Natural killer cell treated with Interleukin-12 subunit alpha and Interleukin-12 subunit beta and Interleukin-15 and Interleukin-18, amount 100 ng/mL, for 72 hours (primary cell): ENCODE data around the gene ANKRD44. TPM values are rescaled to one million over a fixed set of nuclear protein-coding genes. Genes with fewer than 3 reads are reported as not detected.

Source experiments
- ATAC-seq, 2 donors: fragments of 150-1000 bp; cut with Tn5 transposase in 1 of 2; sonication (Bioruptor Pico), chemical (Tn5 transposase) in 1 of 2; 2 replicates each; pipeline ENCODE4 v1.10.0; 2021
- DNase-seq: peaks from one replicate; pipeline ENCODE4 v3.0.0; 2022; ENCODE audit warnings: low spot score
- H3K27ac Mint-ChIP-seq, 2 donors: 1 replicate in 1 of 2; 2 replicates in 1 of 2; pipeline ENCODE4 v1.8.0; 2022; ENCODE audit warnings: mixed read lengths in 2 of 2, mild to moderate bottlenecking in 1 of 2, moderate library complexity in 1 of 2
- H3K27me3 Mint-ChIP-seq, 2 donors: 1 replicate in 1 of 2; 2 replicates in 1 of 2; pipeline ENCODE4 v1.8.0; 2022; ENCODE audit warnings: mixed read lengths in 2 of 2
- H3K36me3 Mint-ChIP-seq: one replicate; pipeline ENCODE4 v1.8.0; 2022; ENCODE audit warnings: mixed read lengths
- H3K4me1 Mint-ChIP-seq, 2 donors: 1 replicate in 1 of 2; 2 replicates in 1 of 2; pipeline ENCODE4 v1.8.0; 2022; ENCODE audit warnings: low read depth in 2 of 2, mixed read lengths in 2 of 2, mild to moderate bottlenecking in 1 of 2
- H3K4me3 Mint-ChIP-seq: one replicate; pipeline ENCODE4 v1.8.0; 2022; ENCODE audit warnings: mixed read lengths
- H3K9me3 Mint-ChIP-seq: 2 replicates; pipeline ENCODE4 v1.8.0; 2022; ENCODE audit warnings: mixed read lengths
- total RNA-seq, 2 donors: library from RNA; stranded (reverse); gene quantifications; one replicate each; pipeline ENCODE4 v1.2.3, GENCODE V29; 2022

The ANKRD44 gene
- total RNA-seq, 2 donors from 2014 or later = 307 to 413 TPM

DNA sequence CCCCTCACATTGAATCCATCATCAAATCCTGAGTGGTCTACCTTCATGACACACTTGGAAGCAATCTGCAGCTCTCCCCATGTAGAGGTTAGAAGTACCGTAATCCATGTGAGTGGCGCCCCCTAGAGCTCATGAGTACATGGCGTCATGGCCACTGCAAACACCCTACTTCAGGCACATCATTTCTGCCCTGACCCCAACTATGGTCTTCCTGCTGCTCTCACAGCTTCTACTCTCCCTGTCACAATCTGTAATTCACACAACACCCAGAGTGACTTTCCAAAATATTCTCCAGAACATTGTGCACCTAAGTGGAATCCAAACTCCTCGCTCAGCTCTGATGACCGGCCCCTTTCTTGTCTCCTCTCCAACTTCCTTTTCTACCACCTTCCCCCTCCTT is 141.9 kb downstream of the ANKRD44 start:
- Mint-ChIP-seq H3K36me3 (no peaks in the 10 kb centered on the region), H3K9me3 (no peaks in the 10 kb centered on the region), H3K27ac (peak overlapping the region; percentile 29 to 57), H3K27me3 (no peaks in the 10 kb centered on the region), H3K4me3 (peak overlapping the region; percentile 43), H3K4me1 (peaks cover 51 to 62% of the 10 kb centered on the region in 2 donors)
- peak; percentile 73 to 78 for ATAC-seq
- DNase-seq = peak; percentile 74

DNA sequence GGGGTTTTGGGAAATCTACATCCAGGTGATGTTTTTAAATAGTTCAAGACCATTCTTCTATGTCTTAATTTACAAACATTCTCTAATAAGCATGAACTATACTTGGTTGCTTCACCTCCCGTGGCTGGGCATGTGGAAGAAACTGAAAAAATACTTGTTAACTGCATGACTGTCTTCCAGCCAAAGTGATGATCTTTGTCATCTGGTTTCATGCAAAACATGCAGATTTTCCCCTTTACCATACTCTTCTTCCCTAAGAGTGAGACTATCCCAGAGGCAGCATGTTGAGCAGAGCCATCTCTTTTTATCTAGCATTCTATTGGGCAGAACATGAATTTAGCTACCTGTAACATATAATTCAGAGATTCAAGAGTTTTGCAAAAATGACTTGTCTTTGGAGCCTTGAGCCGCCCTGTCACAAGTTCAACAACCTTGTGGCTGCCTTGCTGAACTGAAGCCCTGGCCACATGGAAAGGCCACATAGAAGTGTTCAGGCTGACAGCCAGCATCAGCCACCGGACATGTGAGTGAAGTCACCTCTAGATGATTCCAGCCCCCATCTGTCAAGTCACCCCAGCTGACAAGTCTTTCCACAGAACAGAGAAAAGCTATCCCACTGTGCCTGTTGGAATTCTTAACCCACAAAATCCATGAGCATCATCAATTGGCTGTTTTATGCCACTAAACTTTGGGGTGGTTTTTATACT is 142.8 kb downstream of the ANKRD44 start:
- Mint-ChIP-seq H3K27ac (peak overlapping the region; percentile 29 to 57), H3K4me1 (peaks cover 57 to 62% of the 10 kb centered on the region in 2 donors), H3K9me3 (no peaks in the 10 kb centered on the region), H3K4me3 (no peak overlapping the region), H3K27me3 (no peaks in the 10 kb centered on the region), H3K36me3 (no peaks in the 10 kb centered on the region)
- peak in 1 of 2 donors; percentile 48 for ATAC-seq
- DNase-seq = no peak

DNA sequence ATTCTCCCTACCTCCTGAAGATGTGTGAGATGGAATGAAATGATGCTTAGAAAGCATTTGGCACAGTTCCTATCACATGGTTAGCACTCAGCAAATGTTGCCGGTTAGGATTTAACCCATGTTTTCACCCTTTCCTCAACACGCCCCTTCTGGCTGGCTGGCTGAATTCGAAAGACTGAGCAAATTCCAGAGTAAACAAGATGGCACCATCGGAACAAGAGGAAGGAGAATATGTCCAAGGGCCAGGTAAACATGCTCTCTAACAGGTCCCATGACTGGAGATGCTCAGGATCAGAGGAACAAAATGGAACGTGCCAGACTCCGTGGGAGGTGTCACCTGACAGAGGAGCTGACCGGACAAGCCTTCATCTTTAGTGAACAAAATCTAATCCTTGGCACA is 145.6 kb downstream of the ANKRD44 start:
- peak overlapping the region; percentile 52 to 75 for H3K27ac Mint-ChIP-seq
- peak overlapping the region; percentile 28 for H3K4me3 Mint-ChIP-seq
- DNase-seq (no peak), ATAC-seq (no peak)
- H3K9me3 Mint-ChIP-seq = no peaks in the 10 kb centered on the region
- no peaks in the 10 kb centered on the region for H3K27me3 Mint-ChIP-seq
- H3K4me1 Mint-ChIP-seq = peaks cover 62 to 69% of the 10 kb centered on the region in 2 donors
- H3K36me3 Mint-ChIP-seq = no peaks in the 10 kb centered on the region

DNA sequence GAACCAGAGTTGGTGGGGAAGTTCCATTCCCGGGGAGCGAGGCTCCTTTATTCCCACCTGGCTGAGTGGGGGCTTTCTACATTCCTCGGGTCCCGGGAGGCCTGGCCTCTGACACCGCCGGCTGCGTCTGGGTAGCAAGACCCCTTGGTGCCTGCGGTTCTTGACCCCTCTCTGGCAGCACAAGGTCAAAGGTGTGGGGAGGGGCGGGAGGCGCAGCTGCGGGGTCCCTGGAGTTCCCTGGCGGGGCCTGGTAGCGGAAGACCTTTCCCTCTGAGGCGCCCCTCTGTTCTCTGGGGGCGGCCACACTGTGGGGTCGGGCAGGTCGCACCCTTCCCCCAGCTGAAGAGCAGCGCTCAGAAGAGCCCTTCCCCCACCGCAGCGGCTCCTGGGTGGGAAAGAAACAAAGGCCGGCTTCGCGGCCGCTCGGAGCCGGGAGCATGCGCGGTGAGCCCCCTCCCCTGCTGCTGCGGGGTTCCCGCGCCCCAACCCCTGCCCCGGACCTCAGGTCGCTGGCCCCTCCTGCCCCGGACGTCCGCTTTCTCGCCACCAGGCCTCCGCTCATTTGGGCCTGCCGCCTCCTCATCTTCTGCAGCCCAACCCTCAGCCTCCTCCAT is 146.3 kb downstream of the ANKRD44 start:
- Mint-ChIP-seq H3K27me3 (no peaks in the 10 kb centered on the region), H3K4me3 (peak overlapping the region; percentile 28), H3K9me3 (no peaks in the 10 kb centered on the region), H3K4me1 (peaks cover 63 to 74% of the 10 kb centered on the region in 2 donors), H3K36me3 (no peaks in the 10 kb centered on the region), H3K27ac (peak overlapping the region; percentile 52 to 75)
- ATAC-seq (no peak), DNase-seq (no peak)

DNA sequence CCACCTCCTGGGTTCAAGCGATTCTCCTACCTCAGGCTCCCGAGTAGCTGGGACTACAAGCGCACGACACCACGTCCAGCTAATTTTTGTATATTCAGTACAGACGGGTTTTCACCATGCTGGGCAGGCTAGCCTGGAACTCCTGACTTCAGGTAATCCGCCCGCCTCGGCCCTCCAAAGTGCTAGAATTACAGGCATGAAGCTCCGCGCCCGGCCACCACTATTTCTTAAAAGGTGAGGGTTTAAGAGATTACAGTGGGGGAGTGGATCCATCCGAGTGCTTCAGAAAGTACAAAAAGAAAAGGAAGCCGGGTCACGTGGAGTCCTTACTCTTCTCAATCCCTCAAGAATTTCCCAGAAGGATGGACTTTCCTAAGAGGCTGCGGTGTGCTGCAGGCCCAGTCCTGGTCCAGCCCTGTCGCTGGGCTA is 146.9 kb downstream of the ANKRD44 start:
- H3K36me3 Mint-ChIP-seq = no peaks in the 10 kb centered on the region
- peaks cover 63 to 74% of the 10 kb centered on the region in 2 donors for H3K4me1 Mint-ChIP-seq
- H3K4me3 Mint-ChIP-seq = no peak overlapping the region
- peak overlapping the region; percentile 88 to 95 for H3K27ac Mint-ChIP-seq
- no peak for DNase-seq
- no peaks in the 10 kb centered on the region for H3K9me3 Mint-ChIP-seq
- H3K27me3 Mint-ChIP-seq = no peaks in the 10 kb centered on the region
- no peak for ATAC-seq

DNA sequence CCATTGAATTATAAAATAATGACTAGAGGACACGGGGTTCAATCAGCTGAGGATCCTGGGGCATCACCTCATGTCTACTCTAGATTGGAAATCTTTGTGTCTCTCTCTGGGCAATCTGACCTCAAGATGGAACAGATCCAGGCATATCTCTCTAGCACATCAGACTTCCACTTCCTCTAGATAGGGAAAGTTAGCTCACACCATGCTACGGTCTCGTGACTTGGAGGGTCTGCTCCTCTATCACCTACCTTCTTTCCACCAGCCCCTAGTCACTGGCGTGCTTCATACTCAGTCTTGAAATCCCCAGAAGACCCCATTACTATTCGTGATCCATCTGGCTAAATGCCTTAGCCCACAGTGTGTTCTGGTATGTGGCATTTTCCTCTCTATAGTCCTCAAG is 148.8 kb downstream of the ANKRD44 start:
- peak overlapping the region; percentile 88 to 95 for H3K27ac Mint-ChIP-seq

DNA sequence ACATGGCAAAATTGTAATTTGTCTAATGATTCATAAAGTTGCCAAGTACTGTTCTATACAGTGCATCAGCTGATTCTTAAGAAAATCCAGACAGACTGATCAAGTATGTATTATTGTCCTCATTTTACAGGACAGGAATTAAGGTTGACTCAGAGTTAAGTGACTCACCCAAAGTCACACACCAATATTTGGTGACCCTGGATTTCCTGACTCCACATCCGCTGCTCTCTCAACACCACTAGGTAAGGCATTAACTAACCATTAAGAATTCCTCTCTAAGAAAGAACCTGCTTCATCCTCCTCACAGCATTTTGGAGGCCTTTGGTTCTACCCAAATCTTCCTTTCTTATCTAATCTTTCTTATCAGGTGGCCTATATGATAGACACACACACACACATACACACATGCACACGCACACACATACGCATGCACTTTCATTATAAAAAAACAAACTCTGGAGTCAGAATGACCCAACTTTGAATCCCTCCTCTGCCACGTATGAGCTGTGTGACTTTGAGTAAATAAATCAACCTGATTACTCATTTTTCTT is 150.8 kb downstream of the ANKRD44 start:
- DNase-seq (no peak), ATAC-seq (peak; percentile 89 to 95)
- H3K4me3 Mint-ChIP-seq = peak overlapping the region; percentile 49
- peaks cover 60 to 71% of the 10 kb centered on the region in 2 donors for H3K4me1 Mint-ChIP-seq
- H3K27ac Mint-ChIP-seq = peak overlapping the region; percentile 88 to 95
- no peaks in the 10 kb centered on the region for H3K36me3 Mint-ChIP-seq
- no peaks in the 10 kb centered on the region for H3K27me3 Mint-ChIP-seq
- no peaks in the 10 kb centered on the region for H3K9me3 Mint-ChIP-seq

More for the DNA sequence above, 148.8 kb downstream of the ANKRD44 start:
- Mint-ChIP-seq H3K4me1 (peaks cover 60 to 68% of the 10 kb centered on the region in 2 donors), H3K9me3 (no peaks in the 10 kb centered on the region), H3K36me3 (no peaks in the 10 kb centered on the region), H3K4me3 (peak overlapping the region; percentile 6), H3K27me3 (no peaks in the 10 kb centered on the region)
- no peak for ATAC-seq
- DNase-seq = no peak

DNA sequence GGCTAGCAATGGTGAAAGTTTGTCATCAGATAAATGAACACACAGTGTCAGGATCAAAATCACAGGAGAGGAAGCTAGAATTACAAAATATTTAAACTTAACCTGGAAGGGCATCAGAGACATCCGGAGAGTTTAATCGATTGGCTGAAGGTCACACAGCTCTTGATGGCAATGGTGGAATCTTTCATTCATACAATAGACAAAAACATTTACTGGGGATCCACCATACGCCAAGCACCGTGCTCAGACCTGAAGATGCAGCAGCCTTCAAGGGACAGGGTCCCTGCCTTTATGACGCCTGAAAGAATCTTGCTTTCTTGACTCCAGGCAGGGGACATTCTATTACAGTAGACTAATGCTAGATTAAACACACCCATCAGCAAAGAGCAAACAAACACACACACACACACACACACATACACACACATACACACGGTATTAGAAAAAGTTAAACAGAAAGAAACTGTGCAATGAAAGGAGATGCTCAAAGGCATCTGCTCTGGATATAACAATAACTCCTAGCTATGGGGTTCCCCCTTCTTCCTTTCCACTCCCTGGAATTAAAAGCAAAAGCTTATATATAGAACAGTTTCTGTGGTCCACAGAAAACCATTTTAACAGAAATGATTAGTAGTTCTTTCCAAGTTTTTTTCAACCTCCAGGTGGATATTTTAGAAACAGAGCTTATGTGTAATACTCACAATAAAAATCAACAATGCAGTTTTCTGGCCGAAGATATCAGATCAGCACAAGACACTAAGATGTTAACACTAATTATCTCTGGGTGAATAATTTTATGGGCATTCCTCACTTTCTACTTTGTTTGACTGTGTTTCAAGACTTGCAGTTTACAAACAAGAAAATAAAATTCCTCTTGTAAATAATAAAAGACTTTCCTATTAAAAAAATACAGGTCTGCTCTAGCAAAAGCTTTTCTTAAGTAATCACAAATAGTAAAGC is 151.7 kb downstream of the ANKRD44 start:
- DNase-seq = no peak
- H3K27me3 Mint-ChIP-seq = no peaks in the 10 kb centered on the region
- peaks cover 57 to 73% of the 10 kb centered on the region in 2 donors for H3K4me1 Mint-ChIP-seq
- H3K27ac Mint-ChIP-seq = peak overlapping the region; percentile 88 to 95
- H3K9me3 Mint-ChIP-seq = no peaks in the 10 kb centered on the region
- H3K4me3 Mint-ChIP-seq = peak overlapping the region; percentile 49
- no peaks in the 10 kb centered on the region for H3K36me3 Mint-ChIP-seq
- no peak for ATAC-seq

DNA sequence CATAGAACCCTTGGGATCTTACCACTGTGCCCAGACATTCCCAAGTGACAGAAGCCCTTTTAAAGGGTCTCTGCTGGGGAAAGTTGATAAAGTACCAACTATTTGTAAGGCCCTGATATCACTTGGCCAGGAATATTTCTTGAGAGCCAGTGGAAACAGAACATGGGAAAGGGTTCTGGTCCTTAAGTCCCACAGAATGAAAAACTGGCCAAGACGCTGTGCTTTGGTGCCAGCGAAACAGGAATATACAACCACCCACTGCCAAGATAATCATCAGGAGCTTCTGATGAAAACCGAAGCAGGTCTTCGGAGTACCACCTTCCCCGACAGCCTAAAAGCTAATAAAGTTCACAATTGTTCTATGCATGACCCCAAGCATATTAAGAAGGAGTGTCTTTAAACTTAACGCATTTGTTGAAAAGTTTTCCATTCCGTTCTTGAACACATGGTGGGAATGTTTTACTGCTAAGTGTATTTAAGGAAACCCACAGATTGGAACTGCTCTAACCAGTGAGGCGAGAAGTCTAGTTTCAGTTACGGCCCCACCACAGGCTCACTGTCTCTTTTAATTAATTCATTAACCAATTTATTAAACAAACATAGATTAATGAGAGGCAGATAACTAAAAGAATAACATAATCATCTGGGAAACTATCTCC is 152.6 kb downstream of the ANKRD44 start:
- ATAC-seq (no peak), DNase-seq (no peak)
- H3K4me1 Mint-ChIP-seq = peaks cover 60 to 77% of the 10 kb centered on the region in 2 donors
- peak overlapping the region; percentile 88 to 95 for H3K27ac Mint-ChIP-seq
- no peaks in the 10 kb centered on the region for H3K9me3 Mint-ChIP-seq
- H3K27me3 Mint-ChIP-seq = no peaks in the 10 kb centered on the region
- no peaks in the 10 kb centered on the region for H3K36me3 Mint-ChIP-seq
- peak overlapping the region; percentile 49 for H3K4me3 Mint-ChIP-seq

DNA sequence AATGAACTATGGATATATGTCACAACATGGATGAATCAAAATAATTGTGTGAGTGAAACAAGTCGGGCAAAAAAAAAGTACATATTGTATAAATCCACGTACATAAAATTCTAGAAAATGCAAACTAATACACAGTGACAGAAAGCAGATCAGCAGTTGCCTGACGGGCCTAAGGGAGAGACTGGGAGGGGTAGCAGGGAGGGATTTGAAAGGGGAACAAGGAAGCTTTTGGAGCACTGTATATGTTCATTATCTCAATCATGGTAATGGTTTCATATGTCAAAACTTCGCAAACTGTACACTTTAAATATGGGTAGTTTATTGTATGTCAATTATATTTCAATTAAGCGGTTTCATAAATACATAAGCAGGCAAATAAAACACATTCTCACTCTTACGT is 153.8 kb downstream of the ANKRD44 start:
- Mint-ChIP-seq H3K27ac (peak overlapping the region in 1 of 2 donors; percentile 52), H3K9me3 (no peaks in the 10 kb centered on the region), H3K36me3 (peaks cover 5% of the 10 kb centered on the region), H3K4me1 (peaks cover 59 to 77% of the 10 kb centered on the region in 2 donors), H3K4me3 (no peak overlapping the region), H3K27me3 (no peaks in the 10 kb centered on the region)
- DNase-seq (no peak), ATAC-seq (no peak)

DNA sequence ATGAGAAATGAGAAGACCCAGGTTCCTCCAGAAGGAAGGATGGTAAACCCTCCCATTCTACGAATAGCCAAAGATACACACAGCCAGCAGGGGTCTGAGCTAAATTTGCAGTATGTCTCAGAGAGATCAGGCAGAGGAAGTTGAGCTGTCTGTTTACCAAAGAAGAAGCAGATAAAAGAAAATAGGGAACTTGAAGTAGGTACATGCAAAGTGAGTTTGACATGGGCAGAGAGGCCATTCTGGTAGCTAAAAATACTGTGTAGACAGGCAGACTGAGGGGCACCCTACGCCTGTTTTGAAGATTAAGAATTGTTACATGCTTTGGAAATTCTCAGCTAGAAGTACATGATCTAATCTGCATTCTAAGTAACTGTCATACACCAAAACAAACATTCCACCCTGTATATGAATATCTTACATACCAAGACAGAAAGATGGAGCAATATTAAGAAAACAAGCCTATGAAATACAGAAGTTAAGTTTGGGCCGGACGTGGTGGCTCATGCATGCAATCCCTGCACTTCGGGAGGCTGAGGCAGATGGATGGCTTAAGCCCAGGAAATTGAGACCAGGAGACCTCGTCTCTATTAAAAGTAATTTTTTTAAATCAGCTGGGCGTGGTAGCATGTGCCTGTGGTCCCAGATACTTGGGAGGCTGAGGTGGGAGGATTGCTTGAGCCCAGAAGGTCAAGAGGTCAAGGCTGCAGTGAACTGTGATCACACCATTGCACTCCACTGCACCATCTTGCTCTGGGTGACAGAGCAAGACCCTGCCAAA is 157.9 kb downstream of the ANKRD44 start:
- peak in 1 of 2 donors; percentile 46 for ATAC-seq
- Mint-ChIP-seq H3K27ac (peak overlapping the region; percentile 64 to 85), H3K9me3 (no peaks in the 10 kb centered on the region), H3K4me1 (peaks cover 53 to 71% of the 10 kb centered on the region in 2 donors), H3K4me3 (peak overlapping the region; percentile 63), H3K36me3 (peaks cover 5% of the 10 kb centered on the region), H3K27me3 (no peaks in the 10 kb centered on the region)
- no peak for DNase-seq

DNA sequence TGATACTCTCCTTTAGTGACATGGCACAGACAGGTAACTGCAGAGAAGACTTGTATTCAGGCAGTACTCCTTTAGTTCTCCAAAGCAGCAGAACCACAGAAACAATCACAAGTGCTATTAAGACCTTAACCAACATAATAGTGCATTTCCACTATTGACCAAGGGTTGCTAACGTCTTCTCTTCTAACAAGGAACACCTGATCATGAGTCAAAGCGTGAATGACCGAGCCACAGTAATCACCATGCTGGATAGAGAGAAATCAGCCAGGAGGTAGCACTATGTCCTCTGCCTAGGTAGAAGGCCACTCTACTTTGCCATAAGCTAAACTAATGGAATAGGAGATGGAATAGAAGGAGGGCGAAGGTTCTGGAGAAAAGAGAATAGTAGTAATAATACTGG is 161.0 kb downstream of the ANKRD44 start:
- H3K4me3 Mint-ChIP-seq = no peak overlapping the region
- DNase-seq (no peak), ATAC-seq (no peak)
- peak overlapping the region; percentile 28 to 33 for H3K27ac Mint-ChIP-seq
- peaks cover 7% of the 10 kb centered on the region for H3K36me3 Mint-ChIP-seq
- H3K9me3 Mint-ChIP-seq = no peaks in the 10 kb centered on the region
- H3K27me3 Mint-ChIP-seq = no peaks in the 10 kb centered on the region
- peaks cover 59 to 78% of the 10 kb centered on the region in 2 donors for H3K4me1 Mint-ChIP-seq
